Measurements from ENCODE around the gene PHLDB2.
"Not testable (repeated sequence)": the region's sequence is repeated elsewhere in the genome, so short reads cannot be mapped to it uniquely, and the experiment has no call there.

Gene PHLDB2

DNA sequence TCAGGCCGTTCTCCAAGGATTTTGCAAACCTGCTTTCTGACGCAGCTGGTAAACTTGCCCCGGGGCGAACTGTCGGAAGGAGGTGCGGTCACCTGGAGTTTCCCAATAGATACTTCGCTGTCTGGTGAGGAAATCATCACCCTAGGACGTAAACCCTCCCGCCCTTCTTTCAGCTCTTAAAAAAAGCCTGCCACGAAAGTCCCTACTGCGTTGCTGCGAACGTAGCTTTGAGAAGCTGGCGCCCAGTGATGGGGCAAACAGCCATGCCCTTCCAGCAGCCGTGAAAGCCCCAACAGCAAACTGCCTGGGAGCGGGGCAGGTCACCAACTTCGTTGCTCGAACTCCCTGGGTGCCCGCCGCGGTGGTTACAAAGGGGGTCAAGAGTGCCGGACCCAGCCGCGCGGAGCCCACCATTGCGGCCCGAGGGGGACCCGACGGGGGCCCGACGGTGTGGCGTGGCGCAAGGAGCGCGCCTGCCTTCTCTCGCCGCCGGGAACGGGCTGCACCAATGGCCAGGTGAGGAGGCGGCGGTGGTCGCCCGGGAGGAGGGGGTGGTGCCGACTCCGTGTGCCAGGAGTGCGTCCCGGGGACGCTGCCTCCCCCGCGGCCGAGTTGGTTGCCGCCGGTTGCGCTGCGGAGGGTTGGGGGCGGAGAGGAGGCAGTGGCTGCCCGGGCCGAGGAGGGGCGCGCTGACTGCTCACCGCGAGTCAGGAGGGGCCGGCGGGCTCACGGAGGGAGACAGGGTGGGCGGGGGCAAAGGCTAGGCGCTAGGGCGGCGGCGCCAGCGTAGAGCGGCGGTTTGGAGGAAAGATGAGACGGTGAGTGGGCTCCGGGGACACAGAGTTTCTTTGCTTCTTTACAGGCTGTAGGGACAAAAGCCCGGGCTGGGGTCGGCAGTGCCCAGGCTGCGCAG, at the start of gene PHLDB2:
PHLDB2 (plus strand) TSS at position 205 of the 913 bp plus-strand sequence. CDS start 24,813 bp downstream, outside the sequence.
- no peak for DNase-seq (ENCODE audit: low spot score)

- no peak for DNase-seq (ENCODE audit: low spot score)
Observed at GRCh38 chr3:111810909-111811308, 48.2 kb upstream of the PHLDB2 start.

- DNase-seq (ENCODE audit: low spot score), result no peak
Observed at GRCh38 chr3:111811811-111812210, 47.3 kb upstream of the PHLDB2 start.

DNA sequence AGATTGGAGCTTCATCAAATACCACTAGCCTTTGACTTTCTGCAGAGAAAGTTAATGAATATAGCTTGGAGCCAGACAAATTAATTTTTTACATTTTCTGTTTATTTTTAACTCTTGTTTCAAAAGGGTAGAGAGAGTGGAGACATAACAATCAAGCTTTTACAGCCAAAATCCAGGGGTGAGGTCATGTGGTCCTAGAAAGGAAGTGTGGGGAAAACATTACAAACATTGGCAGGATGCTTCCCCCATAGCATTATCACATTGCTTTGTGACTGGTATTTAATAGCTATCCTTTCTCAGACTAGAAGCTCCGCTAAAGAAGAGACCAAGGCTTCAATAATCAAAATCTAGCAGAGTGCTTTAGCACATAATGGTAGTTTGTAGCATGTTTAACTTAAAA, 46.4 kb upstream of the PHLDB2 start:
- no peak for DNase-seq (ENCODE audit: low spot score)

GRCh38 chr3:111813441-111813840, 45.6 kb upstream of the PHLDB2 start:
- no peak for DNase-seq (ENCODE audit: low spot score)

DNA sequence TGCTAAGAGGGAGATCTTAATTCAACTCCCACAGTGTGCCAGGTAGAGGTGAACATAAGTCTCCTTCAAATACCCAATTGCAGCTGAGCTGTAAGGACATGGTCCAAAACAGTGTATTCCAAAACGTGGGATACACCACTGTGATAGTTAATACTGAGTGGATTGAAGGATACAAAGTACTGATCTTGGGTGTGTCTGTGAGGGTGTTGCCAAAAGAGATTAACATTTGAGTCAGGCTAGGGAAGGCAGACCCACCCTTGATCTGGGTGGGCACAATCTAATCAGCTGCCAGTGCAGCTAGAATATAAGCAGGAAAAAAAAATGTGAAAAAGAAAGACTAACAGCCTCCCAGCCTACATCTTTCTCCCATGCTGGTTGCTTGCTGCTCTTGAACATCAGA, 45.1 kb upstream of the PHLDB2 start:
- no peak for DNase-seq (ENCODE audit: low spot score)

- DNase-seq (ENCODE audit: low spot score), result not testable (repeated sequence)
Observed at GRCh38 chr3:111816771-111817170, 42.3 kb upstream of the PHLDB2 start.

DNA sequence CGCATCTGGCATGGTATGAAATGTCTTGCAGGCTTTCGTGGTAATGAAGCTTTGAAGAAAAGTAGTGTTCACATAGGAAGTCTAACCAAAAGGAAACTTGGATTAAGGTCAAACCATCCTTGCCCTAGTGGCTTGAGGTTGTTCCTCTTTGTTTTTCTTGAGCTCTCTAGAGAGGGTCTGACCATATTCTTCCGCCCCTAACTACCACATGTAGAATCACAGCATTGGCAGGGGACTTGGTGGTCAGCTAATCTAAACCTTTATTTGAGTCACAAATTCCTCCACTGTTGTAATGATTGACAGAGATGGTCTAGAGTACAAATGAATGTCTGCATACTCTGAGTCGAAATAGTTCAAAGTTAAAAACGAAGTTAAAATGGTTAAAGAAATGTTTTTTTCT, 39.1 kb upstream of the PHLDB2 start:
- no peak for DNase-seq (ENCODE audit: low spot score)

GRCh38 chr3:111820651-111821050, 38.4 kb upstream of the PHLDB2 start:
- DNase-seq (ENCODE audit: low spot score), result no peak

GRCh38 chr3:111821891-111822290, 37.2 kb upstream of the PHLDB2 start:
- no peak for DNase-seq (ENCODE audit: low spot score)

DNA sequence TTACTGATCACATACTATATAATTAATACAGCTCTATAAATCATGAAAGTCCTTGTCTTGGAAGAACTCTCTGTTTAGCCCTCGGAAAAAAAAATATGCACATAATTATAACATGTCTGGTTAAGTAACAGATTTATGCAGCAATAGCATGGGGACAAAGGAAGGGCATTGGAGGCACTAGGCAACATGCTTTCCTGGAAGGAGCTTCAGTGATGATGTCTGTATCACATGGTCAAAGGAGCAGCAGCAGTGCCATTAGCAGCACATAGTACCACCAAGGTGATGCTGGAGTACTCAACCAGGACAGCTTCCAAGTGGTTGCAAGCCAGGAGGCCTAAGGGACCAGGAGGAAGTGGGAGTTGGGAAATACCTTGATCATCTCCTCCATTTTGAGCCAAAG, 36.3 kb upstream of the PHLDB2 start:
- DNase-seq (ENCODE audit: low spot score), result no peak

GRCh38 chr3:111823341-111823855, 35.7 kb upstream of the PHLDB2 start:
- no peak for DNase-seq (ENCODE audit: low spot score)

DNA sequence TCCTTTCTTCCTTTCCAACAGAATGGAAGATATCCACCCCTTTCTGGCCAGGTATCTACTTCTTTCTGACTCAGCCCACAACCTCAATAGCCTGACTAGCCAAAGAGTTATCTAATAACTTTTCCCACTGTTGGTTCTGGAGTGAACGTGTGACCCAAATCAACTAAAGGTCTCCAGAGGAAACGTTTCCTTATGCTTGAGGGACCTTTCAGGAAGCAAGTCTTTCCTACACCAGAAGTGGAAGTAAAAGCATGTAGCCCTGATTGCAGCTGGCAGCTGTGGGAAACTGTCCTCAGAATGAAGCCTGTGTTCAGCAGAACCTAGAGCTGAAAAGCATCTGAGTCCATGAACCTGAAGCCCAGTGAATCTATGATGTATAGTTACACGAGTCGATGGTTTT, 34.7 kb upstream of the PHLDB2 start:
- DNase-seq (ENCODE audit: low spot score), result no peak

GRCh38 chr3:111827871-111828270, 31.2 kb upstream of the PHLDB2 start:
- no peak for DNase-seq (ENCODE audit: low spot score)

DNA sequence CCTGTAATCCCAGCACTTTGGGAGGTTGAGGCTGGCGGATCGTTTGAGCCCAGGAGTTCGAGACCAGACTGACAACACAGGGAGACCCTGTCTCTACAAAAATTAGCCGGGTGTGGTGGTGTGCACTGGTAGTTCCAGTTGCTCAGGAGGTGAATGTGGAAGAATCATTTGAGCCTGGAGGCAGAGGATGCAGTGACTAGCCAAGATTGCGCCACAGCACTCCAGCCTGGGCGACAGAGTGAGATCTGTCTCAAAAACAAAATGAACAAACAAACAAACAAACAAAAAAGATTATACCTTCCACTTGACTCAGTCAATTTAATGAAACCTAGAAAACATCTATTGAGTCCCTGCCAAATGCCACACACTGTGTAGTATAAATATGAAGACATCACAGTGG, 30.5 kb upstream of the PHLDB2 start:
- no peak for DNase-seq (ENCODE audit: low spot score)

DNA sequence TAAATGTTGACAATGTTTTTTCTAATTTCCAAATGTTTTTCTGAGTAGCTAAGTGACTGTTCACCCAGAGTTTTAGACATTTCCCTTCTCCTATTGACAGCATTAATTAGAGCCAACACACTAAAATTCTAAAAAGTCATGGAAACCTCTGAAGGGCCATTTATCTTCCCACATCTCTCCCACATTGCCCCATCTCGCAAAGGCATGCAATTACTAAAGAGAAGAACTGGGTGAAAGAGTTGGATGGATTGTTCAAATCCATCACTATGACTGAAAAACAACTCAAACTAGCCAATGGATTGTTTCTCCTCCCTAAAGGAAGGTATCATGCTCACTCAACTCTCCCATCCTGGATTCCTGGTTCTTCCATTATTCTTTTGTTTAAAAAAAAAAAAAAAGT, 30.0 kb upstream of the PHLDB2 start:
- DNase-seq (ENCODE audit: low spot score), result no peak

GRCh38 chr3:111831840-111832239, 27.2 kb upstream of the PHLDB2 start:
- no peak for DNase-seq (ENCODE audit: low spot score)

DNA sequence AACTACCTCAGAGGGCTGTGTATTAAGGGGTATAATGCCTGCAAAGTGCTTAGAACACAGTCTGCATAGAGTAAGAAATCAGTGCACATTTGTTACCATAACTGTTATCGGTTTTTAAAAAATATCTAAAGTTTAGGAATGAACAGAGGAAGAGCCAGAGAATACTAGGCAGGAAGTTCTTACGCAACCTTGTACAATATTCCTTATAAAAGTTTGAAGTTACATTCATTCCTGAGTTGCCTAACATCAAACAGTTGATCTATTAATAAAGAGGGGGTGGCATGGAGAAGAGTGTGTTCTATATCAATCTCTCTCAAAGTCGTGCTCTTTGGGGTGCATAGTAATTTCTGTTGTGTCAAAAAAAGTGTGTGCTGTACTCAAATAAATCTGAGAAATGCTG, 22.0 kb upstream of the PHLDB2 start:
- no peak for DNase-seq (ENCODE audit: low spot score)

DNA sequence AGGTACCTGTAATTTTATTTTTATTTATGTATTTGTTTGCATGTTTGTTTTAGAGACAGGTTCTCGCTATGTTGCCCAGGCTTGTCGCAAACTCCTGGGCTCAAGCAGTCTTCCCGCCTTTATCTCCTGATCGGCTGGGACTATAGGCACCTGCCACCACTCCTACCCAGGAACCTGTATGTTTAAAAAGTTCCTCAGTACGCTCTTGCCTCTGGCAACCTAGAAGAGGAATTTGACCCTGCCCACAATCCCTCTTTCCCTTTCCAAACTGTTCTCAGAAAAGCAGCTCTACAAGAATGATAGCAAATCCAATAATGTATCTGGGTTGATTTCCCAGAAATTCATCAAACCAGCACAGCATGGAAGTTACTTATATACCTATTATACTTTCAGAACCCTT, 20.9 kb upstream of the PHLDB2 start:
- DNase-seq (ENCODE audit: low spot score), result no peak

- DNase-seq (ENCODE audit: low spot score), result no peak
Observed at GRCh38 chr3:111846039-111846438, 13.0 kb upstream of the PHLDB2 start.

DNA sequence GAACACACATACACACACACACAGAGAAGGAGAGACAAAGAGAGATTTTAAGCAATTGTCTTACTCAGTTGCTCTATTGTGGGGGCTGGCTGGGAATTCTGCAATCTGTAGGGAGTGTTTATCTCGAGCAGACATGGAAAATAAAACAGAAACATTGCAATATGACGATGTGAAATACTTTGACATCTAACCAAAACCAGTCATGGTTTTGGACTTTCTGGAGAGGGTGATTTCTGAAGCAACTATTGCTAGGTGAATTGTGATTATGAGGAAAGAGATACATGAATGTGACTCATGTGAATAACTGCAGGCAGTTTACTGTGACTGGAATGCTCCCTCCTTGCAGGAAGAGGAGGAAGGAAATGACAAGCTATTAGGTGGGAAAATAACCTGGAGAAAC, 12.3 kb upstream of the PHLDB2 start:
- no peak for DNase-seq (ENCODE audit: low spot score)

DNA sequence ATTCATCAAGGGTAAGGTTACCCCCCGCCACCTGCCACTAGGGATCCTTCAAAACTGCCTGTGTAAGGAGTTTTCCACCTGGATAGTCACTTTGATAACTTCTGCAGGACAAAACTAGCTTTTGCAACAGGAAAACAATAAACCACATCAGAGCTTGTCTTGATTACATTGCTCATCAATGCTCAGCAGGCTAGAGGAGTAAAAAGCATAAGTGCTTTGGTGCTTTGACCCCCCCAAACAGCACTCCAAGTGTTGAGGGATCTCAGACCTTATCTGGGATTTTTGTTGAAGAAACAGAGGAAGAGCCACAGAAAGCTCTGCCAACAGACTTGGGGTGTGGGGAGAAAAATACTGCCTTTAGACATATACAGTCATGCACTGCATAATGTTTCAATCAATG, 10.8 kb upstream of the PHLDB2 start:
- DNase-seq (ENCODE audit: low spot score), result no peak

GRCh38 chr3:111848778-111849177, 10.3 kb upstream of the PHLDB2 start:
- DNase-seq (ENCODE audit: low spot score), result no peak

DNA sequence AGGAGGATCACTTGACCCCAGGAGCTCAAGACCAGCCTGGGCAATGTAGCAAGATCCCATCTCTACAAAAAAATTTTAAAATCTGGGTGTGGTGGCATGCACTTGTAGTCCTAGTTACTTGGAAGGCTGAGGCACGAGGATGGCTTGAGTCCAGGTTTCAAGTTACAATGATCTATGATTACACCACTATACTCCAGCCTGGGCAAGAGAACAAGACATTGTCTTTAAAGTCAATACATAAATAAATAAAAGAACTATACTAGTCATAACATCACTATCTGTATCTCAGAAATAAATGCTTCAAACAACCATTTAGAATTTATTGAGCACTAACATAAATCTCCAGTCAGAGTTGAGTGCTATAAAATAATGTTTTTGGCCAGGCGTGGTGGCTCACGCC, 8.5 kb upstream of the PHLDB2 start:
- DNase-seq (ENCODE audit: low spot score), result no peak
